GM23338 (cell line): Measurements from ENCODE around the gene KEL. TPM values are rescaled to one million over a fixed set of nuclear protein-coding genes. Genes with fewer than 3 reads are reported as not detected.

Experiments used
- ATAC-seq: fragments of 200-7000 bp; cut with Tn5 transposase; 3 replicates; pipeline ENCODE4 v1.9.1; 2020
- DNase-seq: peaks from one replicate; pipeline ENCODE4 v3.0.0-alpha.2; 2015; ENCODE audit warnings: low spot score
- H2AFZ ChIP-seq: fragments of 200-600 bp; sonication (generic); 2 replicates; pipeline ENCODE4 v1.8.0; 2016; ENCODE audit warnings: antibody characterized with exemption, mild to moderate bottlenecking, moderate library complexity
- H3F3A ChIP-seq: fragments of 200-600 bp; sonication (generic); replicated peaks from 2 replicates; pipeline ENCODE4 v1.8.0; 2017; ENCODE audit warnings: antibody characterized with exemption, mixed run types, low read depth
- H3K27ac ChIP-seq: fragments of 200-600 bp; sonication (generic); 2 replicates; pipeline ENCODE4 v1.6.1; 2016; ENCODE audit warnings: low read depth
- H3K27me3 ChIP-seq: fragments of 200-600 bp; sonication (generic); 2 replicates; pipeline ENCODE4 v1.8.0; 2016; ENCODE audit warnings: mild to moderate bottlenecking, mixed run types, moderate library complexity; ENCODE audit not compliant: insufficient read depth
- H3K36me3 ChIP-seq: fragments of 200-600 bp; sonication (generic); 2 replicates; pipeline ENCODE4 v1.8.0; 2016; ENCODE audit warnings: mild to moderate bottlenecking; ENCODE audit not compliant: insufficient read depth
- H3K4me1 ChIP-seq: fragments of 200-600 bp; sonication (generic); 2 replicates; pipeline ENCODE4 v1.8.0; 2016; ENCODE audit warnings: mild to moderate bottlenecking, moderate library complexity; ENCODE audit not compliant: insufficient read depth
- H3K4me2 ChIP-seq: fragments of 200-600 bp; sonication (generic); 2 replicates; pipeline ENCODE4 v1.7.1; 2017; ENCODE audit warnings: mixed run types
- H3K4me3 ChIP-seq: fragments of 200-600 bp; sonication (generic); 2 replicates; pipeline ENCODE4 v1.6.1; 2016; ENCODE audit warnings: mixed run types
- H3K79me2 ChIP-seq: fragments of 200-600 bp; sonication (generic); replicated peaks from 2 replicates; pipeline ENCODE4 v1.8.0; 2017; ENCODE audit warnings: mild to moderate bottlenecking; ENCODE audit not compliant: insufficient read depth
- H3K9me2 ChIP-seq: fragments of 200-600 bp; sonication (generic); 2 replicates; pipeline ENCODE4 v1.8.0; 2017; ENCODE audit not compliant: insufficient read depth
- H4K20me1 ChIP-seq: fragments of 200-600 bp; sonication (generic); replicated peaks from 2 replicates; pipeline ENCODE4 v1.8.0; 2017; ENCODE audit warnings: mild to moderate bottlenecking; ENCODE audit not compliant: insufficient read depth
- H3K27ac Mint-ChIP-seq: 2 replicates; pipeline ENCODE4 v1.8.0; 2020; ENCODE audit warnings: inconsistent platforms, mild to moderate bottlenecking, moderate library complexity, mixed read lengths
- H3K27me3 Mint-ChIP-seq: 3 replicates; pipeline ENCODE4 v1.8.0; 2022; ENCODE audit warnings: low read depth, mild to moderate bottlenecking, moderate library complexity, mixed read lengths, inconsistent platforms; ENCODE audit not compliant: insufficient read depth, poor library complexity
- H3K36me3 Mint-ChIP-seq: 3 replicates; pipeline ENCODE4 v1.8.0; 2021; ENCODE audit warnings: low read depth, mild to moderate bottlenecking, inconsistent platforms, moderate library complexity, mixed read lengths
- H3K4me1 Mint-ChIP-seq: 3 replicates; pipeline ENCODE4 v1.8.0; 2020; ENCODE audit warnings: mild to moderate bottlenecking, inconsistent platforms, mixed read lengths
- H3K4me3 Mint-ChIP-seq: 3 replicates; pipeline ENCODE4 v1.8.0; 2021; ENCODE audit warnings: moderate library complexity, mild to moderate bottlenecking, inconsistent platforms, mixed read lengths
- H3K9me3 Mint-ChIP-seq: 3 replicates; pipeline ENCODE4 v1.8.0; 2020; ENCODE audit warnings: moderate library complexity, mild to moderate bottlenecking, inconsistent platforms, mixed read lengths
- CREB1 ChIP-seq: fragments of 250-450 bp; sonication (Bioruptor Pico); IDR thresholded peaks from 2 replicates; pipeline ENCODE4 v1.5.0; 2020; ENCODE audit warnings: low read depth, mild to moderate bottlenecking, moderate library complexity
- EZH2 ChIP-seq: fragments of 200-600 bp; sonication (generic); IDR thresholded peaks from one replicate; pipeline ENCODE4 v1.8.0; 2017; ENCODE audit warnings: antibody characterized with exemption, mild to moderate bottlenecking, low read depth; ENCODE audit not compliant: unreplicated experiment
- EZH2phosphoT487 ChIP-seq: fragments of 200-600 bp; sonication (generic); IDR thresholded peaks from one replicate; pipeline ENCODE4 v1.8.1; 2018; ENCODE audit warnings: antibody characterized with exemption; ENCODE audit not compliant: unreplicated experiment
- JUNB ChIP-seq: IDR thresholded peaks from one replicate; pipeline ENCODE4 v1.6.1; 2016; ENCODE audit warnings: antibody characterized with exemption; ENCODE audit not compliant: unreplicated experiment
- NANOG ChIP-seq: IDR thresholded peaks from 2 replicates; pipeline ENCODE4 v1.6.1; 2016; ENCODE audit warnings: antibody characterized with exemption, borderline replicate concordance
- STAT1 ChIP-seq: IDR thresholded peaks from one replicate; pipeline ENCODE4 v1.6.1; 2016; ENCODE audit warnings: antibody characterized with exemption; ENCODE audit not compliant: unreplicated experiment
- ZNF114 ChIP-seq: fragments of 250-450 bp; sonication (Bioruptor Pico); IDR thresholded peaks from 2 replicates; pipeline ENCODE4 v1.5.0; 2020; ENCODE audit warnings: mild to moderate bottlenecking, moderate library complexity
- ZNF331 ChIP-seq: fragments of 250-450 bp; sonication (Bioruptor Pico); IDR thresholded peaks from 2 replicates; pipeline ENCODE4 v1.5.0; 2020; ENCODE audit warnings: low read depth, mild to moderate bottlenecking, moderate library complexity
- polyA plus RNA-seq: library from polyadenylated mRNA; unstranded; fragments of >200 nt; fragmentation: Nextera tagmentation; extraction: Ambion mirVana; gene quantifications from 2 replicates; pipeline ENCODE4 v1.2.1, GENCODE V29; 2016
- total RNA-seq: library from RNA; depleted of rRNA; stranded (reverse); fragments of >200 nt; shearing (Covaris generic); gene quantifications from 2 replicates; pipeline ENCODE4 v1.2.3, GENCODE V29; 2014
- TF ChIP-seq, protein P1 (sequence below): fragments of 250-450 bp; sonication (Bioruptor Pico); IDR thresholded peaks from 2 replicates; pipeline ENCODE4 v1.5.0; 2020; ENCODE audit warnings: mild to moderate bottlenecking, moderate library complexity
- TF ChIP-seq, protein P2 (sequence below), 2 experiments: fragments of 200-600 bp in 1 of 2; sonication (generic) in 1 of 2; conservative IDR thresholded peaks; 2 replicates each; pipeline versions ENCODE4 v1.5.1 to v1.6.1; 2016 to 2017; ENCODE audit warnings: antibody characterized with exemption in 2 of 2, low read depth in 2 of 2, mild to moderate bottlenecking in 2 of 2, moderate library complexity in 1 of 2
- TF ChIP-seq, protein P3 (sequence below): IDR thresholded peaks from one replicate; pipeline ENCODE4 v1.6.1; 2018; ENCODE audit warnings: antibody characterized with exemption; ENCODE audit not compliant: unreplicated experiment

KEL gene
- total and polyA plus RNA-seq, 2 experiments from 2014 or later, result 1.2 to 3.6 TPM

DNA sequence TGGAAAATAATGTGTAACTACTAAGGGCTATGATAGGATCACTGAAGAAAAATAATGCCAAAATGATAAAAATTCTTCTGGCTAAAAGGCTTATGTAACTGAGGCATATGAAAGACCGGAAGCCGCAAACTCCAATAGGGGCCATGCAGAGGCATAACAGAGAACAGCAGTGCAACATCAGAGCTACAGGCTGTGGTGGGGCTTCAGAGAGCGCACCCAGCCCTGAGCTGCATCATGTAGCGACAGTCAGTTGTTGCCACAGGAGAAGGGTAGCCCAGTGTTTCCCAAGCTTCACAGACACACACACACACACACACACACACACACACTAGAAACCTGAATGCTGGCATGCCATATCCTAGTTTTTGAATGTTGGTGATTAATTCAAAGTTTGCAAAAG lies 13.6 kb downstream of the KEL start:
- Histone ChIP-seq H3K4me1 (no peaks in the 10 kb centered on the region), H3K4me2 (no peak overlapping the region), H2AFZ (no peak overlapping the region), H3K9me2 (0 out of 2 replicates have a peak, but pooled peaks cover 2% of the 10 kb centered on the region), H3K36me3 (no peaks in the 10 kb centered on the region), H4K20me1 (no peaks in the 10 kb centered on the region), H3K27ac (no peak overlapping the region), H3K4me3 (no peak overlapping the region), H3K79me2 (no peaks in the 10 kb centered on the region), H3F3A (no peaks in the 10 kb centered on the region), H3K27me3 (no peaks in the 10 kb centered on the region)
- DNase-seq (no peak), ATAC-seq (no peak)
- peaks cover 6% of the 10 kb centered on the region for H3K36me3 Mint-ChIP-seq
- peaks cover 5% of the 10 kb centered on the region; the same call in 1 of the 3 replicates for H3K9me3 Mint-ChIP-seq
- H3K4me3 Mint-ChIP-seq, result no peak overlapping the region
- no peak for TF ChIP-seq NANOG
- TF ChIP-seq CREB1 (CRISPR knock-in tag), result no peak
- TF ChIP-seq, protein P1, sequence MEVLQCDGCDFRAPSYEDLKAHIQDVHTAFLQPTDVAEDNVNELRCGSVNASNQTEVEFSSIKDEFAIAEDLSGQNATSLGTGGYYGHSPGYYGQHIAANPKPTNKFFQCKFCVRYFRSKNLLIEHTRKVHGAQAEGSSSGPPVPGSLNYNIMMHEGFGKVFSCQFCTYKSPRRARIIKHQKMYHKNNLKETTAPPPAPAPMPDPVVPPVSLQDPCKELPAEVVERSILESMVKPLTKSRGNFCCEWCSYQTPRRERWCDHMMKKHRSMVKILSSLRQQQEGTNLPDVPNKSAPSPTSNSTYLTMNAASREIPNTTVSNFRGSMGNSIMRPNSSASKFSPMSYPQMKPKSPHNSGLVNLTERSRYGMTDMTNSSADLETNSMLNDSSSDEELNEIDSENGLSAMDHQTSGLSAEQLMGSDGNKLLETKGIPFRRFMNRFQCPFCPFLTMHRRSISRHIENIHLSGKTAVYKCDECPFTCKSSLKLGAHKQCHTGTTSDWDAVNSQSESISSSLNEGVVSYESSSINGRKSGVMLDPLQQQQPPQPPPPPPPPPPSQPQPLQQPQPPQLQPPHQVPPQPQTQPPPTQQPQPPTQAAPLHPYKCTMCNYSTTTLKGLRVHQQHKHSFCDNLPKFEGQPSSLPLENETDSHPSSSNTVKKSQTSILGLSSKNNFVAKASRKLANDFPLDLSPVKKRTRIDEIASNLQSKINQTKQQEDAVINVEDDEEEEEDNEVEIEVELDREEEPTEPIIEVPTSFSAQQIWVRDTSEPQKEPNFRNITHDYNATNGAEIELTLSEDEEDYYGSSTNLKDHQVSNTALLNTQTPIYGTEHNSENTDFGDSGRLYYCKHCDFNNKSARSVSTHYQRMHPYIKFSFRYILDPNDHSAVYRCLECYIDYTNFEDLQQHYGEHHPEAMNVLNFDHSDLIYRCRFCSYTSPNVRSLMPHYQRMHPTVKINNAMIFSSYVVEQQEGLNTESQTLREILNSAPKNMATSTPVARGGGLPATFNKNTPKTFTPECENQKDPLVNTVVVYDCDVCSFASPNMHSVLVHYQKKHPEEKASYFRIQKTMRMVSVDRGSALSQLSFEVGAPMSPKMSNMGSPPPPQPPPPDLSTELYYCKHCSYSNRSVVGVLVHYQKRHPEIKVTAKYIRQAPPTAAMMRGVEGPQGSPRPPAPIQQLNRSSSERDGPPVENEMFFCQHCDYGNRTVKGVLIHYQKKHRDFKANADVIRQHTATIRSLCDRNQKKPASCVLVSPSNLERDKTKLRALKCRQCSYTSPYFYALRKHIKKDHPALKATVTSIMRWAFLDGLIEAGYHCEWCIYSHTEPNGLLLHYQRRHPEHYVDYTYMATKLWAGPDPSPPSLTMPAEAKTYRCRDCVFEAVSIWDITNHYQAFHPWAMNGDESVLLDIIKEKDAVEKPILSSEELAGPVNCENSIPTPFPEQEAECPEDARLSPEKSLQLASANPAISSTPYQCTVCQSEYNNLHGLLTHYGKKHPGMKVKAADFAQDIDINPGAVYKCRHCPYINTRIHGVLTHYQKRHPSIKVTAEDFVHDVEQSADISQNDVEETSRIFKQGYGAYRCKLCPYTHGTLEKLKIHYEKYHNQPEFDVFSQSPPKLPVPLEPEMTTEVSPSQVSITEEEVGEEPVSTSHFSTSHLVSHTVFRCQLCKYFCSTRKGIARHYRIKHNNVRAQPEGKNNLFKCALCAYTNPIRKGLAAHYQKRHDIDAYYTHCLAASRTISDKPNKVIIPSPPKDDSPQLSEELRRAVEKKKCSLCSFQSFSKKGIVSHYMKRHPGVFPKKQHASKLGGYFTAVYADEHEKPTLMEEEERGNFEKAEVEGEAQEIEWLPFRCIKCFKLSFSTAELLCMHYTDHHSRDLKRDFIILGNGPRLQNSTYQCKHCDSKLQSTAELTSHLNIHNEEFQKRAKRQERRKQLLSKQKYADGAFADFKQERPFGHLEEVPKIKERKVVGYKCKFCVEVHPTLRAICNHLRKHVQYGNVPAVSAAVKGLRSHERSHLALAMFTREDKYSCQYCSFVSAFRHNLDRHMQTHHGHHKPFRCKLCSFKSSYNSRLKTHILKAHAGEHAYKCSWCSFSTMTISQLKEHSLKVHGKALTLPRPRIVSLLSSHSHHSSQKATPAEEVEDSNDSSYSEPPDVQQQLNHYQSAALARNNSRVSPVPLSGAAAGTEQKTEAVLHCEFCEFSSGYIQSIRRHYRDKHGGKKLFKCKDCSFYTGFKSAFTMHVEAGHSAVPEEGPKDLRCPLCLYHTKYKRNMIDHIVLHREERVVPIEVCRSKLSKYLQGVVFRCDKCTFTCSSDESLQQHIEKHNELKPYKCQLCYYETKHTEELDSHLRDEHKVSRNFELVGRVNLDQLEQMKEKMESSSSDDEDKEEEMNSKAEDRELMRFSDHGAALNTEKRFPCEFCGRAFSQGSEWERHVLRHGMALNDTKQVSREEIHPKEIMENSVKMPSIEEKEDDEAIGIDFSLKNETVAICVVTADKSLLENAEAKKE, result no peak
- H3K4me1 Mint-ChIP-seq, result no peaks in the 10 kb centered on the region
- H3K27me3 Mint-ChIP-seq, result peaks cover 8% of the 10 kb centered on the region
- no peak overlapping the region for H3K27ac Mint-ChIP-seq

DNA sequence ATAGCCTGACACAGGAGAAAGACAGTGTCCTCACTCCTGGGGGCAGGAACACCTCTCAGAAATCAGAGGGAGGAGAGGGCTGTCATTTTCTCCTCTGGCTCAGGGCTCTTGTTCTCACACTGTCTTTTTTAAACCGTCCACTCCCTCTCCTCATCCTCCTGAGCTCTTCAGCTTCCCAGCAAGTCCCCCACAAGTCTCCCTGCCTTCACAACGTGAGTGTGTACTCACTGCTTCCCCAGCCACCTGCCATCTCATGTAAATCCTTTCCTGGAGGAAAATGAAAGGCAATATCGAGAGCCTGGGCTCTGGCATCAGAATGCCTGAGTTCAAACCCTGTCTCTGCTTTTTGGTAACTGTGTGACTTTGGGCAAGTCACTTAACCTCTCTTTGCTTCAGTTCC lies 17.2 kb downstream of the KEL start:
- Histone ChIP-seq H3K4me1 (no peaks in the 10 kb centered on the region), H2AFZ (no peak overlapping the region), H3K4me2 (no peak overlapping the region), H3F3A (no peaks in the 10 kb centered on the region), H3K4me3 (no peak overlapping the region), H4K20me1 (no peaks in the 10 kb centered on the region), H3K79me2 (no peaks in the 10 kb centered on the region), H3K27ac (no peak overlapping the region), H3K27me3 (no peaks in the 10 kb centered on the region), H3K9me2 (0 out of 2 replicates have a peak, but pooled peaks cover 7% of the 10 kb centered on the region), H3K36me3 (no peaks in the 10 kb centered on the region)
- Mint-ChIP-seq H3K4me3 (no peak overlapping the region), H3K9me3 (no peaks in the 10 kb centered on the region), H3K4me1 (no peaks in the 10 kb centered on the region), H3K27ac (no peak overlapping the region), H3K36me3 (no peaks in the 10 kb centered on the region), H3K27me3 (peaks cover 5% of the 10 kb centered on the region)
- ATAC-seq (no peak), DNase-seq (no peak)
- TF ChIP-seq, protein P2, sequence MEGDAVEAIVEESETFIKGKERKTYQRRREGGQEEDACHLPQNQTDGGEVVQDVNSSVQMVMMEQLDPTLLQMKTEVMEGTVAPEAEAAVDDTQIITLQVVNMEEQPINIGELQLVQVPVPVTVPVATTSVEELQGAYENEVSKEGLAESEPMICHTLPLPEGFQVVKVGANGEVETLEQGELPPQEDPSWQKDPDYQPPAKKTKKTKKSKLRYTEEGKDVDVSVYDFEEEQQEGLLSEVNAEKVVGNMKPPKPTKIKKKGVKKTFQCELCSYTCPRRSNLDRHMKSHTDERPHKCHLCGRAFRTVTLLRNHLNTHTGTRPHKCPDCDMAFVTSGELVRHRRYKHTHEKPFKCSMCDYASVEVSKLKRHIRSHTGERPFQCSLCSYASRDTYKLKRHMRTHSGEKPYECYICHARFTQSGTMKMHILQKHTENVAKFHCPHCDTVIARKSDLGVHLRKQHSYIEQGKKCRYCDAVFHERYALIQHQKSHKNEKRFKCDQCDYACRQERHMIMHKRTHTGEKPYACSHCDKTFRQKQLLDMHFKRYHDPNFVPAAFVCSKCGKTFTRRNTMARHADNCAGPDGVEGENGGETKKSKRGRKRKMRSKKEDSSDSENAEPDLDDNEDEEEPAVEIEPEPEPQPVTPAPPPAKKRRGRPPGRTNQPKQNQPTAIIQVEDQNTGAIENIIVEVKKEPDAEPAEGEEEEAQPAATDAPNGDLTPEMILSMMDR (conservative IDR thresholded peaks at IDR 0.05; ENCODE audit: low read depth in 2 of 2), result no peak
- TF ChIP-seq STAT1, result no peak
- no peak for TF ChIP-seq EZH2phosphoT487
- TF ChIP-seq JUNB, result no peak
- no peak for TF ChIP-seq ZNF114
- TF ChIP-seq ZNF331, result no peak
- no peak for TF ChIP-seq CREB1 (CRISPR knock-in tag)
- TF ChIP-seq EZH2, result no peak
- no peak for TF ChIP-seq NANOG
- TF ChIP-seq, protein P3, sequence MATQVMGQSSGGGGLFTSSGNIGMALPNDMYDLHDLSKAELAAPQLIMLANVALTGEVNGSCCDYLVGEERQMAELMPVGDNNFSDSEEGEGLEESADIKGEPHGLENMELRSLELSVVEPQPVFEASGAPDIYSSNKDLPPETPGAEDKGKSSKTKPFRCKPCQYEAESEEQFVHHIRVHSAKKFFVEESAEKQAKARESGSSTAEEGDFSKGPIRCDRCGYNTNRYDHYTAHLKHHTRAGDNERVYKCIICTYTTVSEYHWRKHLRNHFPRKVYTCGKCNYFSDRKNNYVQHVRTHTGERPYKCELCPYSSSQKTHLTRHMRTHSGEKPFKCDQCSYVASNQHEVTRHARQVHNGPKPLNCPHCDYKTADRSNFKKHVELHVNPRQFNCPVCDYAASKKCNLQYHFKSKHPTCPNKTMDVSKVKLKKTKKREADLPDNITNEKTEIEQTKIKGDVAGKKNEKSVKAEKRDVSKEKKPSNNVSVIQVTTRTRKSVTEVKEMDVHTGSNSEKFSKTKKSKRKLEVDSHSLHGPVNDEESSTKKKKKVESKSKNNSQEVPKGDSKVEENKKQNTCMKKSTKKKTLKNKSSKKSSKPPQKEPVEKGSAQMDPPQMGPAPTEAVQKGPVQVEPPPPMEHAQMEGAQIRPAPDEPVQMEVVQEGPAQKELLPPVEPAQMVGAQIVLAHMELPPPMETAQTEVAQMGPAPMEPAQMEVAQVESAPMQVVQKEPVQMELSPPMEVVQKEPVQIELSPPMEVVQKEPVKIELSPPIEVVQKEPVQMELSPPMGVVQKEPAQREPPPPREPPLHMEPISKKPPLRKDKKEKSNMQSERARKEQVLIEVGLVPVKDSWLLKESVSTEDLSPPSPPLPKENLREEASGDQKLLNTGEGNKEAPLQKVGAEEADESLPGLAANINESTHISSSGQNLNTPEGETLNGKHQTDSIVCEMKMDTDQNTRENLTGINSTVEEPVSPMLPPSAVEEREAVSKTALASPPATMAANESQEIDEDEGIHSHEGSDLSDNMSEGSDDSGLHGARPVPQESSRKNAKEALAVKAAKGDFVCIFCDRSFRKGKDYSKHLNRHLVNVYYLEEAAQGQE, result no peak
